Stomach (tissue), 9 donors: Measurements from ENCODE around the gene ZNF585A. TPM values are rescaled to one million over a fixed set of nuclear protein-coding genes. Genes with fewer than 3 reads are reported as not detected.

ENCODE experiments used
- DNase-seq, 2 donors: peaks; one replicate each; pipeline versions ENCODE4 v3.0.0 to v3.0.0-alpha.2; 2013 to 2019
- H3K27ac ChIP-seq, 5 donors: fragments of 200-600 bp in 4 of 5; sonication (generic) in 4 of 5; one replicate each; pipeline ENCODE4 v1.5.1; 2013 to 2019; ENCODE audit warnings: mild to moderate bottlenecking in 1 of 5, moderate library complexity in 1 of 5
- H3K27me3 ChIP-seq, 3 donors: fragments of 200-600 bp; sonication (generic); one replicate each; pipeline ENCODE4 v1.5.1; 2017 to 2019; ENCODE audit warnings: mixed run types in 1 of 3
- H3K36me3 ChIP-seq, 4 donors: fragments of 200-600 bp; sonication (generic); 1 replicate in 3 of 4; 2 replicates in 1 of 4; pipeline ENCODE4 v1.5.1; 2016 to 2019
- H3K4me1 ChIP-seq, 4 donors: fragments of 200-600 bp; sonication (generic); one replicate each; pipeline ENCODE4 v1.5.1; 2016 to 2019
- H3K4me3 ChIP-seq, 4 donors: fragments of 200-600 bp; sonication (generic) in 3 of 4; one replicate each; pipeline ENCODE4 v1.5.1; 2016 to 2019; ENCODE audit warnings: mild to moderate bottlenecking in 1 of 4
- H3K9me3 ChIP-seq, 4 donors: fragments of 200-600 bp; sonication (generic); one replicate each; pipeline ENCODE4 v1.5.1; 2016 to 2019
- CTCF ChIP-seq, 7 experiments: fragments of 450-650 bp in 4 of 7; fragments of 200-600 bp in 3 of 7; sonication (generic) in 3 of 7; IDR thresholded peaks; one replicate each; pipeline ENCODE4 v1.5.1; 2016 to 2019; ENCODE audit warnings: antibody characterized with exemption in 7 of 7, control low read depth in 2 of 7, mild to moderate bottlenecking in 1 of 7
- EP300 ChIP-seq: sonication (generic); formaldehyde crosslinking; IDR thresholded peaks from one replicate; pipeline ENCODE4 v1.6.1; 2017; ENCODE audit warnings: antibody characterized with exemption
- POLR2A ChIP-seq, 4 donors: fragments of 450-650 bp; IDR thresholded peaks; one replicate each; pipeline ENCODE4 v1.6.1; 2016; ENCODE audit warnings: antibody characterized with exemption in 4 of 4, control low read depth in 2 of 4, mild to moderate bottlenecking in 1 of 4, moderate library complexity in 1 of 4
- POLR2AphosphoS5 ChIP-seq, 3 donors: sonication (generic); formaldehyde crosslinking; IDR thresholded peaks; one replicate each; pipeline ENCODE4 v1.6.1; 2016; ENCODE audit warnings: antibody characterized with exemption in 3 of 3
- WGBS, 5 donors: extraction: QIAGEN DNeasy Blood & Tissue Kit in 3 of 5; methylation state at CpG; one replicate each; pipeline versions ENCODE4 v1.1.5 to v1.1.7; 2013 to 2018; 5-methylcytosine and 5-hydroxymethylcytosine counted together
- intact Hi-C: fragments of 100-400 bp; cut with DNase I; formaldehyde crosslinking; loops from one replicate; pipeline ENCODE4 v1.15.1; 2023; ENCODE audit warnings: low total_unique reads
- polyA plus RNA-seq, 3 donors: library from polyadenylated mRNA; stranded (reverse); fragments of 200-250 nt; gene quantifications; one replicate each; pipeline ENCODE4 v1.2.3, GENCODE V29; 2013
- total RNA-seq, 5 donors: library from RNA; depleted of rRNA; stranded (reverse); fragments of >200 nt; gene quantifications; one replicate each; pipeline versions ENCODE4 v1.1.0 to v1.2.3, GENCODE V29; 2014 to 2016
- donor health status: healthy with polysubstance abuse.
- donor health status: Bipolar disorder and iron deficiency.
- donor health status: healthy.

The ZNF585A gene
- total and polyA plus RNA-seq, 8 donors, result under 0.01 to 37.9 (median 13.2) TPM

- H3K4me1 ChIP-seq, result no peaks in the 10 kb centered on the region
- H3K27me3 ChIP-seq, result no peaks in the 10 kb centered on the region
- H3K9me3 ChIP-seq, result peaks cover 40 to 100% (median 92%) of the 10 kb centered on the region in 4 donors
- WGBS, 5 donors, result 53 to 100% (median 96%) methylated on average over 1 of the region's 1 CpG
- no peak overlapping the region for H3K27ac ChIP-seq
- DNase-seq, result no peak
- H3K4me3 ChIP-seq, result no peak overlapping the region
- intact Hi-C loops, result no loop called here
- peaks cover 54 to 100% (median 100%) of the 10 kb centered on the region in 4 donors for H3K36me3 ChIP-seq
- TF ChIP-seq EP300, result no peak
- no peak for TF ChIP-seq POLR2AphosphoS5 (IDR thresholded peaks at IDR 0.05)
- no peak for TF ChIP-seq CTCF (IDR thresholded peaks at IDR 0.05)
- TF ChIP-seq POLR2A (IDR thresholded peaks at IDR 0.05), result no peak
These were observed 73.9 kb downstream of the ZNF585A start for GRCh38 chr19:37098570-37098969.

- no peak for DNase-seq
- TF ChIP-seq EP300, result no peak
- TF ChIP-seq POLR2AphosphoS5 (IDR thresholded peaks at IDR 0.05), result no peak
- no peak for TF ChIP-seq POLR2A (IDR thresholded peaks at IDR 0.05)
- no peak for TF ChIP-seq CTCF (IDR thresholded peaks at IDR 0.05)
- intact Hi-C loops, result no loop called here
- H3K27ac ChIP-seq, result no peak overlapping the region
- peaks cover 66 to 100% (median 100%) of the 10 kb centered on the region in 4 donors for H3K36me3 ChIP-seq
- no peak overlapping the region for H3K4me3 ChIP-seq
- H3K9me3 ChIP-seq, result peaks cover 30 to 100% (median 92%) of the 10 kb centered on the region in 4 donors
- H3K4me1 ChIP-seq, result no peaks in the 10 kb centered on the region
- WGBS, 5 donors, result 91 to 100% (median 95%) methylated on average over 1 of the region's 1 CpG
- no peaks in the 10 kb centered on the region for H3K27me3 ChIP-seq
These were observed 76.6 kb downstream of the ZNF585A start for GRCh38 chr19:37095859-37096258.

Other genes starting within 250 kb of the ZNF585A start
- 10 to 100 TPM in 2 of 5 donors, 1 to 10 TPM in 2, not detected in 1; 1.6 to 15.6 (median 8.6) TPM for gene ZNF420, start 94.3 kb downstream of the ZNF585A start, total RNA-seq
- 1 to 10 TPM; 2.1 to 6.6 (median 3.1) TPM for gene ZNF420, start 94.3 kb downstream of the ZNF585A start, polyA plus RNA-seq
- 100 to 1,000 TPM in 1 of 5 donors, 10 to 100 TPM in 1, 1 to 10 TPM in 3; 7.8 to 132 (median 9.6) TPM for gene ZNF585B, start 37.8 kb upstream of the ZNF585A start, total RNA-seq
- gene ZNF585B, start 37.8 kb upstream of the ZNF585A start, polyA plus RNA-seq, result 1 to 10 TPM; 2.4 to 5.6 (median 4.5) TPM
- gene ZNF383, start 45.5 kb upstream of the ZNF585A start, total RNA-seq, result 10 to 100 TPM in 4 of 5 donors, 1 to 10 TPM in 1; 2.3 to 53.0 (median 12.8) TPM
- 1 to 10 TPM; 2.7 to 4.6 (median 4.1) TPM for gene ZNF383, start 45.5 kb upstream of the ZNF585A start, polyA plus RNA-seq
- 10 to 100 TPM in 1 of 5 donors, 1 to 10 TPM in 4; 2.7 to 20.6 (median 8.2) TPM for gene ZNF527, start 198.4 kb upstream of the ZNF585A start, total RNA-seq
- 1 to 10 TPM; 2.3 to 3.2 (median 2.6) TPM for gene ZNF527, start 198.4 kb upstream of the ZNF585A start, polyA plus RNA-seq